ENCODE measurements around the gene PRTFDC1.
"Not testable (repeated sequence)": the region's sequence is repeated elsewhere in the genome, so short reads cannot be mapped to it uniquely, and the experiment has no call there.

PRTFDC1 gene

DNA sequence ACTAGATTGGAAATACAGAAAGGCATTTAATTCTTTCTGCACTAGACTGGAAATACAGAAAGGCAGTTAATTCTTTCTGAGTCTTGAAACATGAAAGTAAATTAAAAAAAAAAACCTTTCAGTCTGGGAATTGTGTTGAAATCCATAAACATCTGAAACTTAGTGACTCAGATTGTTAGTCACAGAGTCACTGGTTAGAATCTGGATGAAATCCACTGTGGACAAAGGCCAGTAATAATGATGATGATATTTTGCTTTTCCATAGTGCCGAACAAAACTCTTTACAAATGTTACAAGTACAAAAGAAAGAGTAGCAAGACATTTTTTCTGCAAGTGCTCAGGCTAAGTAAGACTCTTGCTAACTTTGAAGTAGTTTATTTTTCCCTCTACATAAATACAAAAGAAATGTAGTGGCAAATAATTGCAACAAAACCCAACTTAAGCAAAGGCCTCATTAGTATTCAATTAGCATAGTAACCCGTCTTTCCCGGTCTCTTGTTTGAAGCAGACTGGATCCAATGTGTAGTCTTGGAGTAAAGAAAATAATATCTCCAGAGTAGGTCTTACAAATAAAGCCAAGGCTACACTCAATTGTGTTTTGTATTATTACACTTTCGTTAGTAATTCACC is 5.8 kb upstream of the PRTFDC1 start:
- TF ChIP-seq CTCF (IDR thresholded peaks at IDR 0.05; ENCODE audit: borderline replicate concordance, insufficient read depth, low read depth, low read length): no peak
- no peak overlapping the region for H3K4me3 ChIP-seq (ENCODE audit: low read depth, low read length)

- not testable (repeated sequence) for H3K4me3 ChIP-seq (ENCODE audit: low read depth, low read length)
Observed at GRCh38 chr10:24957624-24958051, 5.2 kb upstream of the PRTFDC1 start.

DNA sequence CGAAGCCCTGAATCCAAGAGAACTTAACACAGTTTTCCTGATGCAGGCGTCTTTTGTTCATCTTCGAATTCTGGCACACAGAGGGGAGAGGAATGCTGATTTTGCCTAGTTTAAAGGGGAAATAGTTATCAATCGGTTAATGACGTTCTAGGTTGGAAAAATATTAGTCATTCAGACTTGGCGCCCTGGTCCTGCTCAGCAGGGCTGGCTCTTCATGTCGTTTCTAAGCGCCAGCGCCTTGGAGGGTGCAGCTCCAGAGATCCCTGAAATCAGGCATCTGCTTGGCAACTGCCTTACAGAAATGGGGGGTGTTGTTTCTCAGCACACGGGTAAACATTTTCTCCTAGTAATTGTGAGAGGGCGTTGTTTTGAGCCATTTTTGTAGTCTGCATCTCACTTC is 1.3 kb upstream of the PRTFDC1 start:
- no peak overlapping the region for H3K4me3 ChIP-seq (ENCODE audit: low read depth, low read length)

DNA sequence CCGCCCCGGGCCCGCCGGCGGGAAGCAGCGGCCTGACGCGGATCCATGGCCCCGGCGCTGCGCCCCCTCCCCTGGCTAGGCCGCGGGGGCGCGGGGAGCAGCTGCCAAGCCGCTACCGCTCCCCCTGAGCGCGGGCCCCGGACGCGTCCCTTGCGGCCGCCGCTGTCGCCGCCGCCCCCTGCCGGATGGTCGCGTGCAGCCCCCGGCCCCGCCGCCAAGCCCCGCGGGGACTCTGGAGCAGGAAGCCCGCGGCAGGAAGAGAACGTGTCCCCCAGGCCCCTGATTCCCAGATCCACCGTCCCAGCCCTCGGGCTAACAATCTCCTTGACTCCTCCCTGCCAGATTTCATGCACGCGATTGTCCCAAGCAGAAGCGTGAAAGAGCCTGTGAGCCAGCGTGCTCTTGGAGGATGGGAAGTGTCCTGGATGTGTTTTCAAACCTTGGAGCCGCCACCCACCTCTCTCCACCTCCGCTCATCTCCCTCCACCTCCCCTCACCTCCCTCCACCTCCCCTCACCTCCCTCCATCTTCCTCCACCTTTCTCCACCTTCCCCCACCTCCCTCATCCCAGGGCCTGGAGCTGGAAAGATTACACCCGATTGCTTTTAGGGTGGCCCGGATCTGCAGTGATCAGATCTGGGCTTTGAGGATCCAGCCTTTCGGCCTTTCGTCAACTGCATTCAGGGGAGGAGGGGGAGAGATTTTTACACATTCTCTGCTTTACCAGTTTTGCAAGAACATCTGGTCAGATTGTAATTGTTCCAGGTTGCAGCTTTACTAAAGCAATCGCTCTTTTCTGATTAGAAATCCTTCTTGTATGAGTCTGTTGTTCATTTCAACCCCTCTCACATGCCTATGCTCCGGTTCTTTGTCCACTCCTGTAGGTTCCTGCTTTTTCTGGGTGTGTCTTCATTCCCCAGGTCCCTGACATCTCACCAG is 570 bp upstream of the PRTFDC1 start:
- no peak overlapping the region for H3K4me3 ChIP-seq (ENCODE audit: low read depth, low read length)
- peak; percentile 39; the same call in 1 of the 2 replicates for TF ChIP-seq CTCF (IDR thresholded peaks at IDR 0.05; ENCODE audit: borderline replicate concordance, insufficient read depth, low read depth, low read length)

More for the DNA sequence above, 1.3 kb upstream of the PRTFDC1 start:
- no peak for TF ChIP-seq CTCF (IDR thresholded peaks at IDR 0.05; ENCODE audit: borderline replicate concordance, insufficient read depth, low read depth, low read length)

DNA sequence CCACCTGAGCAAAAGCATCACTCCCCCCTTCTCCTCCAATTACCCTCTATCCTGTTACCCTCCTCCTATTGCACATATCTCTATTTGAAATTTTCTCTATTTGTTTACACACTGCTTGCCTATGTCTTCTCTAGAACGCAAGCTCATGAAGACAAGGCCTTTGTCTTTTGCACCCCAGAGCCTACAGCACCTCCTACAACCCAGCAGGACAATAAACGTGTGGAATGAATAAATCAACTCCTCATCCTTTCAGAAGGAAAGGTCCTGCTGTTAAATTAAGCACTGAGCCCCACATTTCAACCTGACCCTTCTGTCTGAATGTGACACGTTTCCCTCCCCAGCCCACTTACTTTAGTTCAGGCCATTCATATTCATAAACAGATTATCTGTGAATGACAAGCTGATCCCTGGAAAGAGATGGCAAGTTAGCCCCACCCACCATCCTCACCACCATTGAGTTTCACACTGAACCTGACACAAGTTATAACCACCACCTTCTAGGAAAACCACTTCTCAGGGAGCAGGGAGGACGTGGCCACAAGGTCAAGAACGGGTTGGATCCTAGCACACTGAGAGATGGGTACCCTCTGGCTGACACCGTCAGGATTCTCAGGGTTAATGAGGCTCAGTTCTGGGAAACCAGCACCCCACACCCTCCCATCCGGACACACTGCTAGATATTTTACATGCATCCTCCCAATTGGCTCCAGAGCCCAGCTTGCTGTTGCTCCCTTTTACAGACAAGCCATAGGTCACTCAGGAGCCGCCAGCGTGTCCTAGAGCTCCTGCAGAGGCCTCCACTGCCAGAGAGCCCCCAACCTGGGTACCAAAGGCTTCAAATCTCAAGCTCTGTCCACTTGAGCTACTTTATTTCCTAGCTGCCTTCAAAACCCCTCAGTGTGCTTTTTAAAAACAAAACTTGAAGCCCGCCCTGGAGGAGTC is 934 bp downstream of the PRTFDC1 start:
- no peak overlapping the region for H3K4me3 ChIP-seq (ENCODE audit: low read depth, low read length)
- no peak for TF ChIP-seq CTCF (IDR thresholded peaks at IDR 0.05; ENCODE audit: borderline replicate concordance, insufficient read depth, low read depth, low read length)

DNA sequence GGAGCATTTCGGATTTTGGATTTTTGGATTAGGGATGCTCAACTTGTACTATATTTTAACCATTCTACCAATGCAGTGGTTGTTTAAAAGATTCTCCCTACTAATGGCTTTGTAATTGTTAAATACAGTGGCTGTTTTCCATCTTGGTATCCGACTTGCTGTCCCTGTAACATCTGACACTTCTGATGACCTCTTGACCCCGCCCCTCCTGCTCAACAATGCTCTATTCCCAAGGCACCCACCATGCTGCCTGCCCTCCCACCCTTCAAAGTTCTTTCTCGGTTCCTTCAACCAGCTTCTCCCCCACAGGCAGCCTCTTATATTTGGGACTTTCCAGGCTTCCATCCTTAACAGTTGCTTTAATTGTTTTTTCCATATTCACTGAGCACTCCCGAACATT is 2.0 kb downstream of the PRTFDC1 start:
- no peak for TF ChIP-seq CTCF (IDR thresholded peaks at IDR 0.05; ENCODE audit: borderline replicate concordance, insufficient read depth, low read depth, low read length)
- H3K4me3 ChIP-seq (ENCODE audit: low read depth, low read length): no peak overlapping the region

GRCh38 chr10:24949616-24950015 is 2.8 kb downstream of the PRTFDC1 start:
- TF ChIP-seq CTCF (IDR thresholded peaks at IDR 0.05; ENCODE audit: borderline replicate concordance, insufficient read depth, low read depth, low read length): no peak
- H3K4me3 ChIP-seq (ENCODE audit: low read depth, low read length): no peak overlapping the region

Data from GM12875 (cell line).